Stimulated activated CD8-positive, alpha-beta memory T cell treated with anti-CD3 and anti-CD28 coated beads, Interleukin-12 subunit alpha, Interleukin-12 subunit beta, amount 100 ng/mL, for 24 hours (primary cell): ENCODE results near the gene SYNJ2.
A peak's percentile ranks its signal among the peaks of the same experiment; 100 is the strongest.

Source experiments
- DNase-seq: peaks from one replicate; pipeline ENCODE4 v3.0.0-alpha.2; 2020; ENCODE audit errors: extremely low read depth

SYNJ2 gene

DNA sequence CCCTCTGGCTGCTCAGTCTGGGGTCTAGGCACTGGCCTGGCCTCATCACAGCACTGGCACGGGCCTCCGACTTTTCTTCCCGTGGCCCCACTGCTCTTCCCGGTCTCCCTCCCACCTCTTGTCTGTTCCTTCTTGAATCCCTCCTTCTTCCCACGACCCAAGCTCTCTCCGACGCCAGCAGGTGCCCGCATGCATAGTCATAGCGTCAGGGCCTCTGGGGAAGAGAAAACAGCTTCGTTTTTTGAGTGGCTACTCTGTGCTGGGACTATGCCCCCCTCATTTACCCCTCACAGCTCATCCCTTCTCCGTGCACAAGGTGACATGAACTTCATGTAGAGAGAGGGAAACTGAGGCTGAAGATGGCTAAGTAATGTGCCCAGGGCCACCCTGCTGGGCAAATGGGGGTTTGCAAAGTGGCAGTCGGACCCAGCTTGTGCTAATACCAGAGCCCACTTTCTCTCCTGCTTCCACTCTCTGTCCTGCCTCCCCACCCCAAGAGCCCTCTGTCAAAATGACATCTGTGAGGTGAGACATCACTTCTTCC lies 59.2 kb downstream of the SYNJ2 start:
- no peak for DNase-seq

DNA sequence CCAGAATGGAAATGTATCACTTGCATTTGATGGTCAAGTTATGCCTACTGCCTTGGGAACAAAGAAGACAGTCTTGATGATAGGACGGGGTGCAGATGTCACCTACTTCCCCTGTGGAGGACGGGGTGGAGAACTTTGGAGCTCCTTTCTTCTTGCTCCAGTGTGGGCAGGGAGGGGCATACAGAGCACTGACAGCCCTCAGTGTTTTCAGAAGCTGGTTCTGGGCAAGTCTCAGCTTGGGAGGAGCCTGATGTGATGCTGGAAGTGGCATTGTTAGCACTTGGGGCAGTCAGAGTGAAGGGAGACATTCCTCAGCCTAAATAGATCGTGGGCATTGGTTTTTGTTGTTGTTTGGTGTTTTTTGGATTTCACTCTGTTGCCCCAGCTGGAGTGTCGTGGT lies 59.7 kb downstream of the SYNJ2 start:
- DNase-seq, result no peak

DNA sequence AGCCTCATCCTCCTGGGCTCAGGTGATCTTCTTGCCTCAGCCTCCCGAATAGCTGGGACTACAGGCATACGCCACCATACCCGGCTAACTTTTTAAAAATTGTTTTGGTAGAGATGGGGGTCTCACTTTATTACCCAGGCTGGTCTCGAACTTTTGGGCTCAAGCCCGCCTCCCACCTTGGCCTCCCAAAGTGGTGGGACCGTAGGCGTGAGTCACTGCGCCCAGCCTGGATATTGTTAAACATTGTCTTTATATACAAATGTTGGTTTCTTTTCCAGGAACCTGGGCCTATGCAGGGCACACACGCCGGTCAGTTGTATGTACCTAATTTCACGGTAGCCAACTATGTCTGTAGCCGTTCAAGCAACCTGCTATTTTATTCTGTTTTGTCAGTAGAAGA lies 60.1 kb downstream of the SYNJ2 start:
- DNase-seq, result no peak

DNA sequence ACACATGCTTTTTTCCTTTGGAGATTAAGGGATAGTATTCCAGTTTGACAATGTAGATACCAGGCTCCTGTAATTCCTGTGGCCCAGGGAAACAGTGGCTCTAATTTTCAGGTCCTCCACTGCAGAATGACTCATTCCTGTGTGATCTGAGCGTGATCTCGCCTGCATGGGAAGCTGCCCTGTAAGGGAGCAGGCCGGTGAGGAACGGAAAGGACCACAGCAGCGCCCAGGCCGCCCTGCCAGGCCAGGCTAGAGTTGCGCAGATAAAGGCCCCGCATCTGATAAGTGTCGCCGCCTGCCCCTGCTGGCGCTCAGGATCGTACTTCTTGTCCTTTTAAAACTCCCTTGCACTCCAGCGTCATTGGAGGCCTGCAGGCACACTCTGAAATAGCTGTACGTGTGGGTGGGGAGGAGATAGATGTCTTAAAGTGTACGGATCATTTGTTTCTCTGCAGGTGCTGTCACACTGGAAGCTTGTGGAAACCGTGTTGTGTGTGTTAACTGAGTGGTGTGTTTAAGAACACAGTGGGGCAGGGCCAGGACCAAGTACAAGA lies 60.7 kb downstream of the SYNJ2 start:
- DNase-seq, result no peak

DNA sequence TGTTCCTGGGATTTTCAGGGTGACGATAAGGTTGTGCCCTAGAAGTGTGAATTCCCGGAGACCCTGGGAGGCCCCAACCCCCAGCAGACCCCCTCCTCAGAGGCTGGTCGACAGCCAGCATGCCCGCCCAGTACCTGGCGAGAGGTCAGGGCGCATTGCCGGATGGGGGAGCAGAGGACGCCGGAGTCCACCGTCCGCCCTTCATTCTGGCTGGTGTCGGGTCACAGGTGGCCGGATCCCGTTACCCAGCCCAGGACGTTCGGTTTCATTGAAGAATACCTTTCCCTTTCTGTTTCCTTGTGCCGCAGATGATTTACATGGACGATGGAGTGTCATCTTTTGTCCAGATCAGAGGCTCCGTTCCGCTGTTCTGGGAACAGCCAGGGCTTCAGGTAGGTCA lies 61.3 kb downstream of the SYNJ2 start:
- no peak for DNase-seq

DNA sequence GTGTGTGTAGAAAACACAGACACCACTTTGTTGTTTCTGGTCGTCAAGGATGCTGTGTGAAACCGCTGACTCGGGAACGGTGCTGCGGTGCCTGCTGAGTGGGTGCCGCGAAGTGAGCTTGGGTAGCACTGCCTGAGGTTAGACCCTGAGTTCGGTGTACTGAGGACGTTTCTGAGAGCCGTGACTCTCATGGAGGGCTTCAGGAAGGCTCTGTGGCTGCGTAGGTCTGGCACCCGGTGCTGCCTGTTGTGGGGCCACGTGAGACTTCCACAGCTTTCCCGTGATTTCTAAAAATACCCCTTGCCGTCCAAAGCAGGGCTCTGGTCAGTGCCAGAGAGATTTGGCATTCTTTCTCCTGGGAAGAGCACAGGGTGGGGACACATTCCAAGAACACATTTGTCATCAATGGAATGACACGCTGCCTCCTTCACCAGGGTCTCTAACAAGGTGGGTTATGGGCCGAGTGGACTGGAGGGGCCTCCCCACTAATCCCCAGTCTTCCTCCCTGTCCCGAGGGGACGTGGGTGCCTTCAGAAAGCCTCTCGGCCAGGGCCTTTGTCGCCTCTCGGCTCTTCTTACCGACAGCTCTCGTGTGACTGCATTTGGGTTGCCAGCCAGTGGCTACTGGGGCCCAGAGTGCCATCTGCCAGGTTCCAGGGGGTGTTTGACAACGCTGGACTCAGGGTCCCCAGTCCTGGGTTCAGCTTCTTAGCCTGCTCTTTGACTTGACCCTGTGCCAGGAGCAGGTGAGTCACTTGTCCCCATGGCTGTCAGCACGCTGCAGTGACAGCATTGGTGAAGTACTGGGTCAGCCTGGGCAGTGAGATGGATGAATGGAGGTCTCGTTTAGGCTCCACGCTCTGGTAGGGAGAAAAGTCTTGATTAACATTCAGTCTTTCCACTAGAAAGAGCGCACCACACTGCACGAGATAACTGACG lies 62.2 kb downstream of the SYNJ2 start:
- DNase-seq, result no peak

DNA sequence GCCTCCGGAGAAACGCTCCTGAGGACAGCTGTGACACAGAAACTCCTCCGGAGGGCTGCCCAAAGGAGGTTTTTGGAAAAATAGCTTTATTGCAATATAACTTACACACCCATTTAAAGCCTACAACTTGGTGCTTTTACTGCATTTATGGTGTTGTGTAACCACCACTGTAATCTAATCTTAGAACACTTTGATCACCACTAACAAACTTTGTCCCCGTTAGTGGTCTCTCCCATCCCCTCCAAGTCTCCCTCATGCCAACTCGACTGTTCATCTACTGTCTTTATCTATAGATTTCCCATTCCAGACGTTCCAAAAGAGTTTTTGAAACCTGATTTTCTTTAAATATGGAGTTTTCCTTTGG lies 62.8 kb downstream of the SYNJ2 start:
- DNase-seq, result no peak

DNA sequence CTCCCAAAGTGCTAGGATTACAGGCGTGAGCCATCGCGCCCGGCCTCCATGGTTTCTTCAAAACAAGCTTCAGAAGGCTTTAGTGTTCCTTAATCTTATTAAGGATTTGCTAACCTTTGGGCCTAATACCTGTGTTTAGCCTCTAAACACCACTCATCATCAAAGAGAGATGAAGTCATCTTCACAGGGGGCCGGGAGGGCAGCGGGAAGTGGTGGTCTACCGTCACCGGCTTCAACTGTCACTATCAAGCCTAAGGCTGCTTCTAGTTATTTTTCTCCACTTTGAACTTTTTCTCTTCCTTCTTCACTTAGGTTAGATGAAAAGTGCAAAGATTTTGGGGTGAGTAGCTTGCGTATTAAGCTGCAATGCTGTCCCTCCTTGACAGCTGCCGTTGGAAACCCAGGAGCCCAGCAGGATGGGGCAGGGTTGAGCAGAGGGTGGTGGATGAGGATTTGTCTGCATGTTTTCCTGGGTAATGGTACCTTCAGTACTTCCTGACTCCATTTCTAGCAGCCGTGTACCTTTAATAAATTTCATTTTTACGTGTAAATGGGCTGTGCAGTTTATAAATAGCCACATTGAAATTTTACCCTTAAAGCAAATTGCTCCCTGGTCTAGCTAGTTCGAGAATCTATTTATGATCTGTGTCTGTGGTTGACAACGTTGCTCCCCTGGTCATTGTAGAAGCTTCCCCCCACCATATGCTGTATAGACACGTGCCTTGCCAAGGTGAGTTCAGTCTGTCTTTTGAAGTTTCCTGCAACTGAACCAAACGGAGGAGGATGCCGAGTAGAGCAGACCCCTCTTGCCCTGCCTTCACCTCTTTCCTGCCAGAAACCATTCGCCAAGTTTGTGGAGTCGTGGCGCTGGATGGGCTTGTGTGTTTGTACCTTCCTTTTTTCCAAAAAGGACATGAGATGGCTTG lies 64.8 kb downstream of the SYNJ2 start:
- no peak for DNase-seq

DNA sequence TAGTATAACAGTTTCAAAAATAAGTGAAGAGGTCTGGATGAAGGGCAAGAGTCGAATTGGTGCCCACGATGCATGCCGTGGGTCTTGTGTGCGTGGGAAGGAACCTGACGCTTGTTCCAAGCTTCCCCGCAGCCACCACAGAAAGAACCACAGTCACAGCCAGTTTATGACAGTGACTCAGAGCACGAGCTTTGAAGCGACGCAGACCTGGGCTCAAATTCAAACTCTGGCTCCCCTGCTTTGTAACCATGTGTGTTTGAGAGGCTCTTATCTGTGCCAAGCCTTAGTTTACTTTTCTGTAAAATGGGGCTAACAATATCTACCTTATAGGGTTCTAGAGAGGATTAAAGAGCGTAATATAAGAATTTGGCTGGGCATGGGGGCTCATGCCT lies 65.5 kb downstream of the SYNJ2 start:
- peak; percentile 43 for DNase-seq

DNA sequence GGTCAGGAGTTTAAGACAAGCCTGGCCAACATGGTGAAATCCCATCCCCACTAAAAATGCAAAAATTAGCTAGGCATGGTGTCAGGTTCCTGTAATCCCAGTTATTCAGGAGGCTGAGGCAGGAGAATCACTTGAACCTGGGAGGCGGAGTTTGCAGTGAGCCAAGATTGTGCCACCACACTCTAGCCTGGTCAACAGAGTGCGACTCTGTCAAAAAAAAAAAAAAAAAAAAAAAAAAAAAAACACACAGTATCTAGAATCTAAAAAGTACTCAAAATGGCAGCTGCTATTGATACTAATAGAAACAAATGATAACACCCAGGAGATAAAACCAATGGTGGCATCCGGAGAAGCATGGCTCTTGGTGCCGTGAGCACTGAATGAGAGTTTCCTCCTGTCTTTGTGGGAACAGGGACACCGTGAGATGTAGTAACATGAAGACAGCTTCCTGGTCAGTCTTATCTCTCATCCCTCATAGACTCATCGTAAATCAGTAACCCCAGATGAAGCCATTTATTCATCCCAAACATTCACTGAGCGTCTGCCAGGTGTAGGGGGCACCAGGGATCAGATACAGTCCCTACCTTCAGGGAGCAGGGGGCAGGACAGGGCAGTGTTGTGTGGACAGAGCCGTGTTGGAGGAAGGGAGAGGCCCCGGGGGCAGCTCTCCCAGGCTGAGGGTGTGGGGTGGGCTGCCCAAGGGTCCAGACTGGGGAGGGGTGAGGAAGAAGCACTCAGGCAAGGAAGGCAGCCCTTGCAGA lies 66.1 kb downstream of the SYNJ2 start:
- no peak for DNase-seq

DNA sequence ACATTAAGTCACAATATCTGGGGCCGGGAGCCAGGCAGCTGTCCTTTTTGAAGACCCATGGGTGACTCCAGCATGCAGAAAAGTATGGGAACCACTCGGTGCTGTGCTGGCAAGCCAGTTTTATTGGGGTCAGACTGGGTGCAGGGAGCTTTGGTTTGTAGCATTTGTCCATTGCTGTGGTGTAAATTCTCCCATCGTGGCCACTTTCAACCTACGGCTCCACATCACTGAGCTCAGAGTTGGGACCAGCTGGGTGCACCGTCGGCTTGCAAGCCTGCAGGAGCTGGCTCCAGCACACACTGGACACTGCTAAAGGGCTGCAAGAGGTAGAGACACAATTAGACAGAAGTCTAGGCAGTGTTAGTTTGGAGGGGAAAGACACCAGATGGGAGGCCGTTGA lies 66.9 kb downstream of the SYNJ2 start:
- no peak for DNase-seq

DNA sequence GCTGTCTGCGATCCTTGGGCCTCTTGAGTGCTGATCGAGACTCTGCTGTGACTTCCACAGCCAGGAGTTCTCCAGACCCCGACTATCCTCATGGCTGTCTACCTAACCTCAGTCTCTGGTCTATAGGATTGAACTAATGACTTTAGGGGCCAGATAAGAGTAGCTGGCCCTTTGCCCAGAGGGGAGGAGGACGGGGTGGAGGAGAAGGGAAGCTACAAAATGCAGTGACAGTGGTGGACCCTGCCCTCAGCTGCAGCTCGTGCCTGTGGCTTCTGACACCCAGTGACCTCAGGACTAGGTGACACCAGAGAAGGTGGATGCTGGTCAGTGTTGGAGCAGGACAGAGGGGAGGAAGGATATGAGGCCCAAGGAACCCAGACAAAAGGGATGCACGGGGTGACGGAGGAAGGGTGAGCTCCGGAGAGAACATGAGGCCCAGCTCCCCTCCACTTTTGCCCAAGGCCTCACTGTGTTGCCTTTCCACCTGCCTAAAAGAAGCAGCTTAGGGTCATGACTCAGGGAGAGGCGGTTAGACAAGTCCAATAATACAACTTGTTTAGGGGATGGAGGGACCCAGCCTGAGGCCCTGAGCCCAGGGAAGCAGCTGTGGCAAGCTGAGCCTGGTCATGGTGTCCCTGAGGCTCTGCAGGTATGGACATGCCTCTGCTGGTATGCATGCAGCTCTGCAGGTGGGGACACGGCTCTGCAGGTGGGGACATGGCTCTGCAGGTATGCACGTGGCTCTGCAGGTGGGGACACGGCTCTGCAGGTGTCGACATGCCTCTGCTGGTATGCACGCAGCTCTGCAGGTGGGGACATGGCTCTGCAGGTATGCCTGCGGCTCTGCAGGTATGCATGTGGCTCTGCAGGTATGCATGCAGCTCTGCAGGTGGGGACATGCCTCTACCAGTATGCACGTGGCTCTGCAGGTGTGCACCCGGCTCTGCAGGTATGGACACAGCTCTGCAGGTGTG lies 67.7 kb downstream of the SYNJ2 start:
- DNase-seq, result no peak

DNA sequence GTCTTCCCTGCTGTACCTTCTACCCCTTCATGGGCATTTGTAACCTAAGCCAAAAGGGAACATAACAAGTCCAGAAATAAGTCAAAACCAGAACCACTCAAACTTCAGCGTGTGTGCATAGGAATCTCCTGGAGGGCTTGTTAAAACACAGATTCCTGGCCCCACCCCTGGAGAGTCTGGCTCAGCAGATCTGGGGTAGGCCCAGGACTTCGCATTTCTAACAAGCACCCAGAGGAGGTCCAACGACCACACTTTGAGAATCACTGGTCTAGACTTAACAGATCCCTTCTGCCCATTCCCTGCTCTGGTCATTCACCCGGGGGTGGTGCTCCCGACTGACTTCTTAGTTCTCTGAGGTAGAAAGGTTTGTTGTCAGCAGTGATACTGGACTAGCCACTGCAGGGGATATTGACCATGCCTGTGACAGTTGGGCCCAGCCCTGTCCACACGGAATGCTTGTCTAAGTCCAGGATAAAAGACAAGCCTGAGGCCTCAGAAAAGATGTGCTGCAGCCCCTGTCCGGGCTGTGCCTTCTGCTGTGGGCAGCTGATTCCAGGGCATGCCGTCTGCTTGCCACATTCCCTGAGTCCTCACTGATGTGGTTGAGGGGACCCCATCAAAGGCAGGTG lies 68.6 kb downstream of the SYNJ2 start:
- DNase-seq, result no peak

DNA sequence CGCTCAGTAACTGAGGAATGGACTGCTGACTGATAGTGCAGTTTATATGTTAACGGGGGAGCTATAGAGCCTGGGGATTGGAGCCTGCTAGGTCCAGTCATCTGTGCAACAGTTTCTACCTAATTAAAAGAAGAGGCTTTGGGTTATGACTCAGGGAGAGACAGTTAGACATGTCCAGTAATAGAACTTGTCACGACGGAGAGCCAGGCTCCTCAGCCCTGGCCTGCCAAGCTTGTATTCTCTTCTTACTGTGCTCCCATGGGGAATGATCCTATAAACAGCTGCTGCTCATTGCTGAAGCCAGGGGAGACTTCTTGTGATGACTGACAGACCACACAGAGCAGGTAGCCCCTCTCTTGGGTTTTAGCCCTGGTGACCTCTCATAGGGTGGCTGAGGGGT lies 69.3 kb downstream of the SYNJ2 start:
- no peak for DNase-seq

DNA sequence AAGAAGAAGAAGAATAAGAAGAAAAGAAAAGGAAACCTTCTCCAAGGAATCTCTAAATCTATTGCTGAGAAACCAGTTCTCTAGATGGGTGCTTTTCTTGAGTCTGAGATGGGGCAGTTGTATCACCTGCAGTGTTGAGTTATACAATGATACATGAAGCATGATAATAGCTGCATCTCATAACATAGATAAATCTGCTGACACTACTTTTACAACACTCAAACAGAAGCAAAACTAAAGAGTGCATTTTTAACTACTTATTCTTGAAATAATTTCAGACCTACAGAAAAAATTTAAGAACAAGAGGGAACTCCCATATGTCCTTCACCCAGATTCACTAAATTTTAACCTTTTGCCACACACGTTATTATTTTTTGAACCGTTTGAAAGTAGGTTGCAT lies 70.3 kb downstream of the SYNJ2 start:
- no peak for DNase-seq

DNA sequence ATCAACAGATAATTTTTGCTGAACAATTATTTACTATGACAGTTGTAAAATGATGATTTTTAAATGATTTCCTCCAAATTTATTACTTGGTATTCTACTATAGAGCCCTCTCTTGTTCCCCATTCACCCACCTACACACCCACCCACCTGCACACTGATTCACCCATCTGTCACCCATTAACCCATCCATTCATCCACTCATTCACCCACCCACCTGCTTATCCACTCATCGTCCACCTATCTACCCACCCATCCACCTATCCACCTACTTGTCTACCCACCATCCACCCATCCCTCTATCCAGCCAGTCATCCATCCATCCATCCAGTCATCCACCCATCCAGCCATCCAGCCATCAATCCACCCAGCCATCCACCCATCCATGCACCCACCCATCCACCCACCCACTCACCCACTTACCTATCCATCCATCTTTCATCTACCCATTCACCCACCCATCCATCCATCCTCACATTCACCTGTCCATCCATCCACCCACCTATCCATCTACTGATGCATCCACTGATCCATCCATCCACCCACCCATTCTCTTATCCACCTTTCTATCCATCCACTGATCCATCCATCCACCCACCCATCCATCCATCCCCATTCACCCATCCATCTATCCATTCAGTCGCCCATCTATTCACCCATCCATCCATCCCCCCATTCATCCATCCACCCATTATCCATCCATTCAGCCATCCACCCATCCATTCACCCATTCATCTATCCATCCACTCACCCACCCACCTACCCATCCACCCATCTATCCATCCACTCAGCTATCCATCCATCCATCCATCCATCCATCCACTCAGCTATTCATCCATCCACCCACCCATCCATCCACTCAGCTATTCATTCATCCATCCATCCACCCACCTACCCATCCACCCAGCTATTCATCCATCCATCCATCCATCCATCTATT lies 72.0 kb downstream of the SYNJ2 start:
- DNase-seq, result no peak

DNA sequence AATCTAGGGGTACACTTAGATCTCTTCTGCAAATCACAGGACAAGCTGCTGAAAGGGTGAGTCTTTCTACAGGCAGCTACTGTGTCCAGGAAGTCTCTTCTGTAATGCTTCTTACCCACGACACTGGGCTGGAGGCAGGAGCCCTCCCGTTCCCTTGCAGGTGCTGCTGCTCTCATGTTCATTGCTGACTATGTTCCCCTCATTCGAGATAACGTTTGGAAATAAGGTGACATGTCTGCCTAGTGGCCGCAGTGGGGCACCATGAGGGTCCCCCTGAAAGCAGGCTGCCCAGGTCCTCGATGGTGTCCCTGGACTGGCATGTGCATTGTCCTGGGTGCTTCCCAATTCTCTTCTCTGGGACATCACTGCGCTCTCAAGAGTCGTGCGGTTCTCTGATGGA lies 74.7 kb downstream of the SYNJ2 start:
- DNase-seq, result no peak

DNA sequence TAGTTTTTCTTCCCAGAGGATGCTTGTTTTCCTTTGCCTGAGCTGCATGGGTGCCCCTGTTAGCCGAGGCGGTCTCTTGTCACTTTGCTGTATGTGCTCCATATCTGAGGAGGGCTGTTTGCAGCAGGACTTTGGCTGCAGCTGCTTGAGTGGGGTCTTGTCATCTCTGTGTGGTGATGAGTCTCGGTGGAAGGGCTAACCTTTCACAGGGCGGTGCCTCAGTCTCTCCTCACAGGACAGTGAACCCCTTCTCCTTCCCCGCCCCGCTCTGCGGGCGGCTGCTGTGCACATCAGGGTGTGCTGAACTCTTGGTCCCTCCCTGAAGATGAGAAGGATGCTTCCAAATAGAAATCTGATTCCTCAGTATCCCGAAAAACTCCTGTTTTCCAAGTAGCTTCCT lies 75.1 kb downstream of the SYNJ2 start:
- no peak for DNase-seq
